Measurements from ENCODE around the gene ZNHIT1.
A peak's percentile ranks its signal among the peaks of the same experiment; 100 is the strongest.

Gene ZNHIT1

DNA sequence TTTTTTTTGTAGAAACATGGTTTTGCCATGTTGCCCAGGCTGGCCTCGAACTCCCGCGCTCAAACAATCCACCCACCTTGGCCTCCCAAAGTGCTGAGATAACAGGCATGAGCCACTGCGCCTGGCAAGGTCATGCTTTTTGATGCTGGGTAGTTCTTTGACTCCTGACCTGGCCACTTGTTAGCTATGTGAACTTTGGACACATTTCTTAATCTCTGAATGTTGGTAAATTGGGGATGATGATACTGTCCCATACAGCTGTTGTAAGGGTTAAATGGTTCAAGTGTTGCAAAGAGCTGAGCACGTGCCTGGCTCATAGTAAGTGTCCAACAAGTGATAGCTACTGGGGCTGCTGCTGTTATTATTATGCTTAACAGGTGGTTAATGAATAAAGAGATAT lies 2.3 kb downstream of the ZNHIT1 start:
- no peak for DNase-seq (ENCODE audit: low read depth)
- H3K4me3 ChIP-seq (ENCODE audit: low read length), result no peak overlapping the region
- TF ChIP-seq, protein P1, sequence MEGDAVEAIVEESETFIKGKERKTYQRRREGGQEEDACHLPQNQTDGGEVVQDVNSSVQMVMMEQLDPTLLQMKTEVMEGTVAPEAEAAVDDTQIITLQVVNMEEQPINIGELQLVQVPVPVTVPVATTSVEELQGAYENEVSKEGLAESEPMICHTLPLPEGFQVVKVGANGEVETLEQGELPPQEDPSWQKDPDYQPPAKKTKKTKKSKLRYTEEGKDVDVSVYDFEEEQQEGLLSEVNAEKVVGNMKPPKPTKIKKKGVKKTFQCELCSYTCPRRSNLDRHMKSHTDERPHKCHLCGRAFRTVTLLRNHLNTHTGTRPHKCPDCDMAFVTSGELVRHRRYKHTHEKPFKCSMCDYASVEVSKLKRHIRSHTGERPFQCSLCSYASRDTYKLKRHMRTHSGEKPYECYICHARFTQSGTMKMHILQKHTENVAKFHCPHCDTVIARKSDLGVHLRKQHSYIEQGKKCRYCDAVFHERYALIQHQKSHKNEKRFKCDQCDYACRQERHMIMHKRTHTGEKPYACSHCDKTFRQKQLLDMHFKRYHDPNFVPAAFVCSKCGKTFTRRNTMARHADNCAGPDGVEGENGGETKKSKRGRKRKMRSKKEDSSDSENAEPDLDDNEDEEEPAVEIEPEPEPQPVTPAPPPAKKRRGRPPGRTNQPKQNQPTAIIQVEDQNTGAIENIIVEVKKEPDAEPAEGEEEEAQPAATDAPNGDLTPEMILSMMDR (conservative IDR thresholded peaks at IDR 0.05; ENCODE audit: low read length), result no peak

DNA sequence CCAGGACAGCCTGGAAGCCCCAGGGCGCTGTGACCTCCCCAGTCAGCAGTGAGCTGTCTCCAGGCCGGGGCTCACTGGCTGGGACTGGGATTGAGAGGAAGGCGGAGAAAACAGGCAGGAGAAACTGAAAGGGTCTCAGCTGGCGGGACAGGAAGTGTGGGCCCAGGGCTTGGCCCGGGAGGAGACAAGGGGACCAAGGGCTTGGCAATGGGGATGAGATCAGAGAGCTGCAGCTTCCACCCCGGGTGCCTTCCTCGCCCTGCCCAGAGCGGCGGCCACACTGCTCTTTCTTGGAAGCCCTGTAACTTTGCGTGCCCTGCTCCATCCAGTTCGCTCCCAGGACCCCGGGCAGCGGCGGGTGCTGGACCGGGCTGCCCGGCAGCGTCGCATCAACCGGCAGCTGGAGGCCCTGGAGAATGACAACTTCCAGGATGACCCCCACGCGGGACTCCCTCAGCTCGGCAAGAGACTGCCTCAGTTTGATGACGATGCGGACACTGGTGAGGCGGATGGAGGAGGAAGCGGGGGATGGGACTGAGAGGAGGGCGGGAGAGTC lies 4.4 kb downstream of the ZNHIT1 start:
- no peak for DNase-seq (ENCODE audit: low read depth)
- H3K4me3 ChIP-seq (ENCODE audit: low read length), result no peak overlapping the region
- TF ChIP-seq, protein P1 (conservative IDR thresholded peaks at IDR 0.05; ENCODE audit: low read length), result no peak

DNA sequence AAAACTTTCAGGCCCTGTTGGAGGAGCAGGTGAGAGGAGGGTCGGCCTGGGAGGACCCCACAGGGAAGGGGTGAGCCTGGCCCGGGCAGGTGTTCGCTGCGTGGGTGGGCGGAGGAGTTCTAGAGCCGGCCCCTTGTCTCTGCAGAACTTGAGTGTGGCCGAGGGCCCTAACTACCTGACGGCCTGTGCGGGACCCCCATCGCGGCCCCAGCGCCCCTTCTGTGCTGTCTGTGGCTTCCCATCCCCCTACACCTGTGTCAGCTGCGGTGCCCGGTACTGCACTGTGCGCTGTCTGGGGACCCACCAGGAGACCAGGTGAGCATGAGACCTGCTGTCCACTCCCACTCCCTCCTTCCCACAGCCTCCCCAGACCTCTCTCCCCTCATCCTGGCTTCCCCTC lies 5.6 kb downstream of the ZNHIT1 start:
- no peak overlapping the region for H3K4me3 ChIP-seq (ENCODE audit: low read length)
- DNase-seq (ENCODE audit: low read depth), result no peak
- TF ChIP-seq, protein P1 (conservative IDR thresholded peaks at IDR 0.05; ENCODE audit: low read length), result no peak

DNA sequence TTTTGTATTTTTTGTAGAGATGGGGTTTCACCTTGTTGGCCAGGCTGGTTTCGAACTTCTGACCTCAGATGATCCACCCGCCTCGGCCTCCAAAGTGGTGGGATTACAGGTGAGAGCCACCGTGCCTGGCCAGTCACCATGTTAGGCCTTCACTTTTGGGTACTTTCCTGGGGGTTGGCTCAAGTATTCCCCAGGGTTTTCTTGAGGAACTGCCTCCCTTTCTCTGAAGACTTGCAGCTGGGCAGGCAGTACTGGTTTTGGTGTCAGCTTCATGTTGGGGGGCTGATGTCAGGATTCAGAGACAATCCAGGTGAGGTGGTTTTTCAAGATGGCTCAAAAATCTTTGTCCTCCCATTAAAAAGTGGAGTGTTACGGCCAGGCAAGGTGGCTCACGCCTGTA lies 7.7 kb downstream of the ZNHIT1 start:
- TF ChIP-seq, protein P1 (conservative IDR thresholded peaks at IDR 0.05; ENCODE audit: low read length), result no peak

DNA sequence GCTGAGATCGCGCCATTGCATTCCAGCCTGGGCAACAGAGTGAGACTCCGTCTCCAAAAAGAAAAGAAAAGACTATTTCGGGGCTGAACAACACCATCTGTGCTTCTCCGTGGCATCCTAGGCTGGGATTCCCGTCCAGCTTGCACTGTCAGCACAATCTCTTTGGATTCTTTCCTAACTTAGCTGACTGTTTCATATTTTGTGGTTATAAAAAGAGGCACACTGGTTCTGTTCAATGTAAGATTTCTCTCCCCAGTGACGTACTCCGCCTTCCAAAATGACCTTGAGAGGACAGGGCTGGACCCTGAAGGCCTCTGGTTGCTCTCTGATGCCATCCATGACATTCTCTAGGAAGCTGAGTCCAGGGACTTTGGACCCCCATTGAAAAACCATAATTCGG lies 8.8 kb downstream of the ZNHIT1 start:
- peak; percentile 57 for DNase-seq (ENCODE audit: low read depth)
- TF ChIP-seq, protein P1 (conservative IDR thresholded peaks at IDR 0.05; ENCODE audit: low read length), result no peak
- H3K4me3 ChIP-seq (ENCODE audit: low read length), result no peak overlapping the region

More for the DNA sequence above, 7.7 kb downstream of the ZNHIT1 start:
- no peak overlapping the region for H3K4me3 ChIP-seq (ENCODE audit: low read length)
- DNase-seq (ENCODE audit: low read depth), result no peak

DNA sequence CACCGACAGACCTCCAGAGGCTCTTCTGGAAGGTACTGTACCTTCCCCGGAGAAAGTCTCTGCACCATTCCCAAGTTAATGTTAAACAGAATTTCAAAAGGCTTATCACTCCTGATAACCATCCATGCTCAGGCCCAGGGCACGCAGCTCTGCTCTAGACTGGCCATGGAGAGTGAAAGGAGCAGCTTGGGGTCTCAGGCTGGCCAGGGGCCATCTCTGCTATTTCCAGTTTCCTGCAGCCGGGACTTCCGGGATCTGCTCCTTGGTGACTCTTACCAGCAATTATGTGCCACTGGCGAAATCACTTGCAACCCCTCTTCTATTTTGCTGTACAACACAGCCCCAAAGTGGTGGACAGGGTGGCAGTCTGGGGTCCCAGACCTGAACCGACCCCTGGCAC lies 13.7 kb downstream of the ZNHIT1 start:
- no peak for DNase-seq (ENCODE audit: low read depth)
- TF ChIP-seq, protein P1 (conservative IDR thresholded peaks at IDR 0.05; ENCODE audit: low read length), result no peak
- H3K4me3 ChIP-seq (ENCODE audit: low read length), result no peak overlapping the region

DNA sequence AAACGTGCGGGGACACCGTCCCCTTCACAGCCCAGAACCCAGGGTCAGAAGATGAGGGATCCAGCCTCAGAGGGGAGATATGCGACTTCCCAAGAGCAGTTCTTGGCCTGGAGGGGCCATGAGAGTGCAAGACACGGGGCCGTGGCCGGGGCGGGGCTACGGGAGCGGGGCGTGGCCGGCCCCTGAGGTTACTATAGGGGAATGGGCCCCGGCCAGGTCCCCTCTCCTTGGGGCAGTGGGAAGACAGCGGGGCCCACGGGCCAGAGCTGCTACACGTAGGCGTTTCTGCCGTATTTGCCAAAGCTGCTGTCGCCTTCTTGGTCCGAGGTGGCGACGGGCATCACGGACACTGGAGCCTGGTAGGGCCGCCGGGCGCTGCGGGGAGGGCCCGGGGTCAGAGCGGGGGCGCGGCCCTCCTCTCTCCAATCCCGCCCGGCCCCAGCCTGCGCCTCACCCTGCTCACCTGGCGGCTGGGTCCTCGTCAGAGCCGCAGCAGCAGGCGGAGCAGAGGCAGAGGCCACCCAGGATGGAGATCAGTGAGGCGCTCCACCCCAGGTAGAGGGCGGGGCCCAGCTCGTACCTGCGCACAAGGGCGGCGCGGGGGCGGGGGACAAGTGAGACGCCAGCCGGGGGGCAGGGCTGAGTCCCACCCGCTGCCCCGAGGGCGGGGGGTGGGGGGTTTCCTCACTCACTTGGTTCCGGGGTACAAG lies 14.3 kb downstream of the ZNHIT1 start:
- H3K4me3 ChIP-seq (ENCODE audit: low read length), result no peak overlapping the region
- DNase-seq (ENCODE audit: low read depth), result no peak
- TF ChIP-seq, protein P1 (conservative IDR thresholded peaks at IDR 0.05; ENCODE audit: low read length), result no peak

Data from AG10803 (cell line).